T47D (cell line): ENCODE measurements around the gene GHITM.

Source experiments
- DNase-seq, 2 experiments: peaks; one replicate each; pipeline versions ENCODE4 v3.0.0 to v3.0.0-alpha.2; 2011 to 2012; ENCODE audit warnings: low read depth in 1 of 2, low spot score in 1 of 2
- JUND ChIP-seq: IDR thresholded peaks from 2 replicates; pipeline ENCODE4 v1.6.1; 2012; ENCODE audit warnings: low read depth
- in situ Hi-C: cut with HindIII; loops from 2 replicates; pipeline ENCODE4 v1.10.0; 2016; ENCODE audit warnings: low sequenced_read_pairs, low pct_unique_long_range_greater_than_20kb

Gene GHITM

DNA sequence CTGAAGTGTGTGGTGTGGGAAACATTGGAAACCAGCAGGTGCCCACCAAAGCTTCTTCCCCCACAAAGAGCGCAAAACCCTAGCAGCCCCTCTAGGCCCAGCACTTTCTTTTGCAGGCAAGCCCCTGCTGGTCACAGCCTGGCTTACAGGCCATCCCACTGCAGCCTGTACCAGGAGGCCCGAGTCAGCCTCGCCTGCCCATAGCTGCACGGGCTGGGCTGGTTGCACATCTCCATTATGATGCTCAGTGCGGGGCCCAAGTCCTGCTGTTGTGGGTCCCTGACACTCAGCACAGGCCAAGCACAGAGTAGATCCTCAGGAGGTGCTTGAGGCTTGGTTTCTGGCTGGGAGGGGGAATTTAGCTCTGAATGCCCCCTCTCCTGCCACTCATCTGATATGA, 63.0 kb downstream of the GHITM start:
- in situ Hi-C loops: no loop called here
- no peak for DNase-seq
- TF ChIP-seq JUND: no peak
